Fibroblast of skin of right biceps (primary cell): ENCODE measurements around the gene TCEAL8.
"Not testable (repeated sequence)": the region's sequence is repeated elsewhere in the genome, so short reads cannot be mapped to it uniquely, and the experiment has no call there.

Source experiments
- DNase-seq: peaks from one replicate; pipeline ENCODE4 v3.0.0-alpha.2; 2013

The TCEAL8 gene

GRCh38 chrX:103254921-103255493, at the start of gene TCEAL8:
Gene TCEAL8 (minus strand): TSS chrX:103255155. CDS start chrX:103253979, 1,176 bp downstream.
- DNase-seq = peak; percentile 81

GRCh38 chrX:103304705-103305104, 49.8 kb upstream of the TCEAL8 start:
- no peak for DNase-seq

GRCh38 chrX:103293118-103293517, 38.2 kb upstream of the TCEAL8 start:
- no peak for DNase-seq

- DNase-seq = no peak
These were observed 24.7 kb upstream of the TCEAL8 start for GRCh38 chrX:103279624-103280023.

GRCh38 chrX:103276581-103277002, 21.6 kb upstream of the TCEAL8 start, which contains the start of gene TCEAL5:
Gene TCEAL5 (minus strand): TSS chrX:103276750. CDS start chrX:103274563, 2,187 bp downstream.
- DNase-seq = no peak

- no peak for DNase-seq
These were observed 21.1 kb upstream of the TCEAL8 start for GRCh38 chrX:103275947-103276567.

GRCh38 chrX:103274284-103274683, 19.3 kb upstream of the TCEAL8 start:
- no peak for DNase-seq

GRCh38 chrX:103258275-103258674, 3.3 kb upstream of the TCEAL8 start:
- DNase-seq = no peak

GRCh38 chrX:103256651-103257050, 1.7 kb upstream of the TCEAL8 start:
- DNase-seq = no peak

- DNase-seq = peak; percentile 41
These were observed 657 bp downstream of the TCEAL8 start for GRCh38 chrX:103254171-103254824.

- DNase-seq = peak; percentile 2
These were observed 1.3 kb downstream of the TCEAL8 start for GRCh38 chrX:103253608-103254007.

GRCh38 chrX:103250977-103251376, 4.0 kb downstream of the TCEAL8 start:
- DNase-seq = no peak

GRCh38 chrX:103249805-103250204, 5.2 kb downstream of the TCEAL8 start:
- DNase-seq = no peak

- DNase-seq = peak; percentile 11
These were observed 6.4 kb downstream of the TCEAL8 start for GRCh38 chrX:103248553-103248952.

- DNase-seq = no peak
These were observed 14.8 kb downstream of the TCEAL8 start for GRCh38 chrX:103240155-103240554.

- DNase-seq = no peak
These were observed 18.7 kb downstream of the TCEAL8 start for GRCh38 chrX:103236296-103236695.

- not testable (repeated sequence) for DNase-seq
These were observed 19.3 kb downstream of the TCEAL8 start for GRCh38 chrX:103235608-103236007.

- DNase-seq = no peak
These were observed 20.1 kb downstream of the TCEAL8 start for GRCh38 chrX:103234869-103235268.

GRCh38 chrX:103233263-103233662, 21.7 kb downstream of the TCEAL8 start:
- no peak for DNase-seq

GRCh38 chrX:103225918-103226317, 29.0 kb downstream of the TCEAL8 start:
- DNase-seq = not testable (repeated sequence)

- no peak for DNase-seq
These were observed 34.2 kb downstream of the TCEAL8 start for GRCh38 chrX:103220511-103221323.

GRCh38 chrX:103215425-103215991, 39.4 kb downstream of the TCEAL8 start:
- peak; percentile 21 for DNase-seq

- peak; percentile 79 for DNase-seq
These were observed 40.0 kb downstream of the TCEAL8 start, which contains the start of gene BEX4 for GRCh38 chrX:103214870-103215424. Gene BEX4 (plus strand): TSS chrX:103215108. CDS start chrX:103216154, 1,046 bp downstream.
